Measurements from ENCODE around the gene RGS3.

DNA sequence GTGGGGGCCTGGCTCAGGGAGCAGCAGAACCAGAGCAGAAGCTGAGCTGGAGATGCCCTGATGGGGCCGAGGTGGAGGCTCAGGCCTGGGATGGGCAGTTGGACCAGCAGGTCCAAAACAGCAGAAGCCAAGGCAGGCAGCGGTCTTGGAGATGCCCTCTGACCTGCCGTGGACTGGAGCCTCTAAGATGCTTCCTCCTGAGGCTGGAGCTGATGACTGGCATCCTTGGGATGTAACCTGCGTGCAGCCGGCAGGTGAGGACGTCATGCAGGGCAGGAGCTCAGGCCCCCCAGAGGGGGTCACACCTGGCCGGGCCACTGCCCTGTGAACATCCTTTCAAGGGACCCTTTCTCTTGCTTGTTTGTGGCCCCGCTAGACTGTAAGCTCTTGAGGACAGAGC is 162.0 kb downstream of the RGS3 start:
- TF ChIP-seq, protein P1, sequence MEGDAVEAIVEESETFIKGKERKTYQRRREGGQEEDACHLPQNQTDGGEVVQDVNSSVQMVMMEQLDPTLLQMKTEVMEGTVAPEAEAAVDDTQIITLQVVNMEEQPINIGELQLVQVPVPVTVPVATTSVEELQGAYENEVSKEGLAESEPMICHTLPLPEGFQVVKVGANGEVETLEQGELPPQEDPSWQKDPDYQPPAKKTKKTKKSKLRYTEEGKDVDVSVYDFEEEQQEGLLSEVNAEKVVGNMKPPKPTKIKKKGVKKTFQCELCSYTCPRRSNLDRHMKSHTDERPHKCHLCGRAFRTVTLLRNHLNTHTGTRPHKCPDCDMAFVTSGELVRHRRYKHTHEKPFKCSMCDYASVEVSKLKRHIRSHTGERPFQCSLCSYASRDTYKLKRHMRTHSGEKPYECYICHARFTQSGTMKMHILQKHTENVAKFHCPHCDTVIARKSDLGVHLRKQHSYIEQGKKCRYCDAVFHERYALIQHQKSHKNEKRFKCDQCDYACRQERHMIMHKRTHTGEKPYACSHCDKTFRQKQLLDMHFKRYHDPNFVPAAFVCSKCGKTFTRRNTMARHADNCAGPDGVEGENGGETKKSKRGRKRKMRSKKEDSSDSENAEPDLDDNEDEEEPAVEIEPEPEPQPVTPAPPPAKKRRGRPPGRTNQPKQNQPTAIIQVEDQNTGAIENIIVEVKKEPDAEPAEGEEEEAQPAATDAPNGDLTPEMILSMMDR (IDR thresholded peaks at IDR 0.05), result no peak
- no peak for TF ChIP-seq POLR2A (IDR thresholded peaks at IDR 0.05)
